CD14-positive monocyte (primary cell): ENCODE data around the gene PKHD1. TPM values are rescaled to one million over a fixed set of nuclear protein-coding genes. Genes with fewer than 3 reads are reported as not detected.

Experiments
- DNase-seq, 3 donors: peaks; one replicate each; pipeline ENCODE4 v3.0.0-alpha.2; 2011 to 2022
- H2AFZ ChIP-seq: 2 replicates; pipeline ENCODE4 v1.6.0; 2012; ENCODE audit warnings: mild to moderate bottlenecking, low read depth, low read length, inconsistent platforms; ENCODE audit not compliant: insufficient read depth, poor library complexity, severe bottlenecking
- H3K27ac ChIP-seq, 2 donors: 1 replicate in 1 of 2; 2 replicates in 1 of 2; pipeline ENCODE4 v1.5.1; 2012 to 2013; ENCODE audit warnings: low read length in 2 of 2, control low read depth in 1 of 2, inconsistent platforms in 1 of 2, low read depth in 1 of 2, mild to moderate bottlenecking in 1 of 2
- H3K27me3 ChIP-seq, 2 donors: one replicate each; pipeline versions ENCODE4 v1.6.0 to v1.6.1; 2011 to 2013; ENCODE audit warnings: low read length in 2 of 2; ENCODE audit not compliant: control insufficient read depth in 2 of 2, insufficient read depth in 2 of 2
- H3K36me3 ChIP-seq, 2 donors: replicated peaks in 1 of 2; 1 replicate in 1 of 2; 2 replicates in 1 of 2; pipeline versions ENCODE4 v1.5.1 to v1.6.1; 2012 to 2013; ENCODE audit warnings: low read length in 2 of 2, control low read depth in 1 of 2, inconsistent platforms in 1 of 2, mild to moderate bottlenecking in 1 of 2; ENCODE audit not compliant: insufficient read depth in 2 of 2, control insufficient read depth in 1 of 2
- H3K4me1 ChIP-seq, 2 donors: 1 replicate in 1 of 2; 2 replicates in 1 of 2; pipeline versions ENCODE4 v1.5.1 to v1.6.1; 2012 to 2013; ENCODE audit warnings: low read length in 2 of 2, control low read depth in 1 of 2, inconsistent platforms in 1 of 2, mild to moderate bottlenecking in 1 of 2, moderate library complexity in 1 of 2; ENCODE audit not compliant: insufficient read depth in 2 of 2, control insufficient read depth in 1 of 2
- H3K4me2 ChIP-seq: replicated peaks from 2 replicates; pipeline ENCODE3; 2012; ENCODE audit warnings: low read length, moderate library complexity, mild to moderate bottlenecking; ENCODE audit not compliant: poor library complexity, severe bottlenecking; ENCODE audit errors: extremely low read depth
- H3K4me3 ChIP-seq, 3 experiments: fragments of 200-600 bp in 1 of 3; sonication (generic) in 1 of 3; replicated peaks in 1 of 3; 1 replicate in 2 of 3; 2 replicates in 1 of 3; pipeline ENCODE4 v1.5.1; 2011 to 2013; ENCODE audit warnings: low read length in 3 of 3, mild to moderate bottlenecking in 3 of 3, control low read depth in 2 of 3, low read depth in 2 of 3, inconsistent platforms in 1 of 3, moderate library complexity in 1 of 3
- H3K79me2 ChIP-seq: 2 replicates; pipeline ENCODE4 v1.6.0; 2012; ENCODE audit warnings: mild to moderate bottlenecking, control low read depth, inconsistent platforms, low read length, moderate library complexity; ENCODE audit not compliant: insufficient read depth
- H3K9ac ChIP-seq: 2 replicates; pipeline ENCODE4 v1.6.0; 2017; ENCODE audit warnings: low read length, mild to moderate bottlenecking; ENCODE audit not compliant: insufficient read depth, poor library complexity, severe bottlenecking
- H3K9me3 ChIP-seq, 2 donors: replicated peaks in 1 of 2; 1 replicate in 1 of 2; 2 replicates in 1 of 2; pipeline versions ENCODE4 v1.5.1 to v1.6.1; 2012 to 2013; ENCODE audit warnings: low read length in 2 of 2, control low read depth in 1 of 2; ENCODE audit not compliant: control insufficient read depth in 1 of 2, insufficient read depth in 1 of 2
- H4K20me1 ChIP-seq: 2 replicates; pipeline ENCODE4 v1.6.0; 2012; ENCODE audit warnings: mild to moderate bottlenecking, low read length, control low read depth, moderate library complexity; ENCODE audit not compliant: insufficient read depth
- H3K27ac Mint-ChIP-seq, 7 donors: one replicate each; pipeline ENCODE4 v1.8.0; 2020; ENCODE audit warnings: mild to moderate bottlenecking in 7 of 7, mixed read lengths in 7 of 7, moderate library complexity in 6 of 7, inconsistent platforms in 2 of 7
- H3K27me3 Mint-ChIP-seq, 3 donors: one replicate each; pipeline ENCODE4 v1.8.0; 2021 to 2022; ENCODE audit warnings: low read depth in 3 of 3, mild to moderate bottlenecking in 3 of 3, mixed read lengths in 3 of 3, moderate library complexity in 3 of 3, inconsistent platforms in 1 of 3
- H3K36me3 Mint-ChIP-seq, 2 donors: one replicate each; pipeline ENCODE4 v1.8.0; 2020; ENCODE audit warnings: mixed read lengths in 2 of 2, inconsistent platforms in 1 of 2, mild to moderate bottlenecking in 1 of 2
- H3K4me1 Mint-ChIP-seq: one replicate; pipeline ENCODE4 v1.8.0; 2020; ENCODE audit warnings: mild to moderate bottlenecking, mixed read lengths
- H3K4me3 Mint-ChIP-seq, 2 donors: one replicate each; pipeline ENCODE4 v1.8.0; 2020; ENCODE audit warnings: mild to moderate bottlenecking in 2 of 2, mixed read lengths in 2 of 2, moderate library complexity in 1 of 2
- H3K9me3 Mint-ChIP-seq, 7 donors: one replicate each; pipeline ENCODE4 v1.8.0; 2020 to 2022; ENCODE audit warnings: mixed read lengths in 7 of 7, mild to moderate bottlenecking in 6 of 7, moderate library complexity in 6 of 7, inconsistent platforms in 2 of 7
- CTCF ChIP-seq: fragments of 200-600 bp; IDR thresholded peaks from one replicate; pipeline ENCODE4 v1.8.0; 2022; ENCODE audit warnings: antibody characterized with exemption, mild to moderate bottlenecking
- WGBS: methylation state at CpG from one replicate; pipeline ENCODE4 v1.1.5; 2013; ENCODE audit warnings: missing lambda C conversion rate; ENCODE audit not compliant: insufficient coverage; 5-methylcytosine and 5-hydroxymethylcytosine counted together
- intact Hi-C, 2 donors: fragments of 100-400 bp; cut with micrococcal nuclease; formaldehyde crosslinking; loops; one replicate each; pipeline versions ENCODE4 v1.15.0 to v1.15.1; 2023
- polyA plus RNA-seq, 3 donors: library from polyadenylated mRNA; depleted of rRNA in 1 of 3; unstranded in 2 of 3; stranded (reverse) in 1 of 3; fragments of 300-500 nt in 2 of 3; fragments of >200 nt in 1 of 3; fragmentation: Illumina TruSeq in 2 of 3; gene quantifications; 1 replicate in 2 of 3; 2 replicates in 1 of 3; pipeline ENCODE4 v1.2.3, GENCODE V29; 2012 to 2021

PKHD1 gene
- polyA plus RNA-seq, 3 donors, result not detected

- 86% methylated on average over 4 of the region's 4 CpGs for WGBS
- Mint-ChIP-seq H3K9me3 (peaks cover 0 to 11% (median 5%) of the 10 kb centered on the region in 7 donors), H3K27ac (no peak overlapping the region), H3K4me3 (no peak overlapping the region), H3K27me3 (peaks cover 0 to 4% (median 2%) of the 10 kb centered on the region in 3 donors), H3K36me3 (no peaks in the 10 kb centered on the region), H3K4me1 (no peaks in the 10 kb centered on the region)
- no peak overlapping the region for H3K4me3 ChIP-seq
- no peaks in the 10 kb centered on the region for H3K79me2 ChIP-seq
- H3K9me3 ChIP-seq, result peaks cover 0 to 4% of the 10 kb centered on the region in 2 donors
- H4K20me1 ChIP-seq, result no peaks in the 10 kb centered on the region
- no peak overlapping the region for H2AFZ ChIP-seq
- H3K27ac ChIP-seq, result no peak overlapping the region
- TF ChIP-seq CTCF, result no peak
- H3K36me3 ChIP-seq, result no peaks in the 10 kb centered on the region
- H3K27me3 ChIP-seq, result no peaks in the 10 kb centered on the region
- no peak overlapping the region for H3K4me2 ChIP-seq
- H3K4me1 ChIP-seq, result no peaks in the 10 kb centered on the region
- DNase-seq, result no peak
- H3K9ac ChIP-seq, result no peak overlapping the region
- intact Hi-C loops, result no loop called here
Measured at GRCh38 chr6:52108128-52108527, 20.7 kb upstream of the PKHD1 start.

- H3K27me3 Mint-ChIP-seq, result peaks cover 0 to 4% (median 2%) of the 10 kb centered on the region in 3 donors
- no peak overlapping the region for H3K4me3 Mint-ChIP-seq
- H3K4me3 ChIP-seq, result no peak overlapping the region
- H3K4me1 Mint-ChIP-seq, result no peaks in the 10 kb centered on the region
- no peak overlapping the region for H3K9ac ChIP-seq
- H4K20me1 ChIP-seq, result no peaks in the 10 kb centered on the region
- TF ChIP-seq CTCF, result no peak
- DNase-seq, result no peak
- peaks cover 0 to 4% of the 10 kb centered on the region in 2 donors for H3K9me3 ChIP-seq
- H2AFZ ChIP-seq, result no peak overlapping the region
- no peaks in the 10 kb centered on the region for H3K36me3 Mint-ChIP-seq
- H3K4me1 ChIP-seq, result no peaks in the 10 kb centered on the region
- no peak overlapping the region for H3K4me2 ChIP-seq
- no peaks in the 10 kb centered on the region for H3K27me3 ChIP-seq
- peaks cover 0 to 8% (median 5%) of the 10 kb centered on the region in 7 donors for H3K9me3 Mint-ChIP-seq
- H3K36me3 ChIP-seq, result no peaks in the 10 kb centered on the region
- no peaks in the 10 kb centered on the region for H3K79me2 ChIP-seq
- H3K27ac ChIP-seq, result no peak overlapping the region
- H3K27ac Mint-ChIP-seq, result no peak overlapping the region
- intact Hi-C loops, result no loop called here
Measured at GRCh38 chr6:52106994-52107393, 19.6 kb upstream of the PKHD1 start.
